Peyer's patch (tissue), 4 donors: ENCODE results near the gene ARNT2.

ENCODE experiments used
- CTCF ChIP-seq, 6 experiments: fragments of 450-650 bp in 4 of 6; fragments of 200-600 bp in 2 of 6; sonication (generic) in 1 of 6; IDR thresholded peaks; one replicate each; pipeline ENCODE4 v1.5.1; 2017 to 2019; ENCODE audit warnings: antibody characterized with exemption in 6 of 6, mild to moderate bottlenecking in 3 of 6, moderate library complexity in 1 of 6
- POLR2A ChIP-seq, 2 donors: fragments of 450-650 bp; IDR thresholded peaks; one replicate each; pipeline ENCODE4 v1.5.1; 2017; ENCODE audit warnings: antibody characterized with exemption in 2 of 2, mild to moderate bottlenecking in 2 of 2, moderate library complexity in 2 of 2

- TF ChIP-seq POLR2A (IDR thresholded peaks at IDR 0.05) (no peak), CTCF (IDR thresholded peaks at IDR 0.05) (no peak)
Measured at GRCh38 chr15:80580106-80580505, 175.9 kb downstream of the ARNT2 start.
